ENCODE data around the gene SORT1. TPM values are rescaled to one million over a fixed set of nuclear protein-coding genes. Genes with fewer than 3 reads are reported as not detected.

The SORT1 gene
- total and polyA plus RNA-seq, 2 of the 4 experiments (the other 2 are of a cell fraction): 15.8 to 16.7 TPM

DNA sequence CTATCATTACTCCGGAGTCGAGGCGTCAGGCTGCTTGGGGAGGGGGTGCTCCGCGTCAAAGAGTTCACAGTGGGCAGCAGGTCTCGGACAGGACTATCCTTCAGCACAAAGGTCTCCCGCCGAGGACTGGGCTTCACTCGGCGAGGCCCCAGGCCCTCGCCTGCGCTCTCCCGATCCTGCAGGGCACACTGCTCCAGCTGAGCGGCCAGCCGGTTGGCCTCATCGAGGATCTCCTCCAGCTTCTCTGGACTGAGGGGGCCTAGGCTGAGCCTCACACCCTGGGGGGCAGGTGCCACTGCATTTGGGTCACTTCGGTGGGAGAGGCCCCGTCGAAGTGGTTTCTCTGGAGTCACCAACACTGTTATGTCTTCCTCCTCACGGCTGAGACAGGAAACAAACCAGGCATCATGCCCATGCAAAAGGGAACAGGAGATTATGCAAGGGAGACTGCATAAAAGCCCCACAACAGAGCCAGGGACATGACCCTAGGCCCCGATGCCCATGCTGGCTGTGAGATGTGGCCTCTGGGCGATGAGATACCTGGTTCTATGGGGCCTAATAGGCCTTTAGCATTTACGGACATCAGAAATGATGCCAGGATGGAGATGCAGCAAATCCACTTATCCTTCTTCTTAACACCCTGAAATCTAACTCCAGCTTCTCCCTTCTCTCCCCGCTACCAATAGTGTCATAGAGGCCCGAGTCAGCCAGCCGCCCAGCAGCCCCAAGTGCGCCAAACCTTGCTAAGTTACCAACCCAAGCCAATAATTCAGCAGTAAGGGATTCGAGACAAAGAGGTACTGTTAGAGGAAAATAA lies 115.8 kb downstream of the SORT1 start:
- CTCF ChIA-PET: interaction anchor here (1.0 kb wide), 1 partner anchor 27 kb away, joined by 3 read pairs; no protein-coding TSS in a partner anchor
- H2AK9ac ChIP-seq (replicated peaks; ENCODE audit: low read depth, low read length, poor library complexity): peak overlapping the region; percentile 88
- WGBS, 2 experiments (ENCODE audit: extremely low coverage in 2 of 2, insufficient read length in 1 of 2): 36% methylated on average over 7 of the region's 28 CpGs; no CpG with 5 or more reads in 1 of the 2 experiments
- peaks cover 6% of the 10 kb centered on the region; the same call in 1 of the 2 replicates for H3K9me1 ChIP-seq (ENCODE audit: insufficient read depth, low read length)
- peak overlapping the region; percentile 71 for H4K91ac ChIP-seq (ENCODE audit: insufficient read depth, low read depth, low read length)
- H4K5ac ChIP-seq (ENCODE audit: low read depth, low read length): peak overlapping the region; percentile 76
- peak overlapping the region; percentile 72 for H3K56ac ChIP-seq (ENCODE audit: extremely low read depth, insufficient read depth, low read length)
- peak overlapping the region; percentile 73 for H2BK5ac ChIP-seq (ENCODE audit: low read depth, low read length, poor library complexity, severe bottlenecking)
- peaks cover 15 to 56% of the 10 kb centered on the region in 2 experiments for H3K79me1 ChIP-seq (ENCODE audit: low read depth in 1 of 2, low read length in 2 of 2)
- peak overlapping the region; percentile 32 to 74; a peak in 3 of 4 replicates for H4K8ac ChIP-seq (ENCODE audit: low read depth in 2 of 2, low read length in 2 of 2)
- in situ Hi-C loops (cut with MboI; ENCODE audit: low sequenced_read_pairs): no loop called here
- no peaks in the 10 kb centered on the region for H4K20me1 ChIP-seq (ENCODE audit: insufficient read depth, low read length)
- H2BK120ac ChIP-seq (ENCODE audit: low read depth, low read length): peak overlapping the region; percentile 61
- no TSS peak for BruUV-seq (replicated peaks)
- peak overlapping the region; percentile 85 for H3K4ac ChIP-seq (ENCODE audit: low read depth, low read length)
- ATAC-seq (ENCODE audit: low read depth) (peak; percentile 3; the same call in 1 of the 2 replicates), DNase-seq (no peak)
- peak overlapping the region; percentile 96 for H3K4me2 ChIP-seq (ENCODE audit: low read depth, low read length)
- H2AK5ac ChIP-seq (ENCODE audit: low read depth, low read length): peak overlapping the region; percentile 63
- peak overlapping the region; percentile 93 for H3K23ac ChIP-seq (ENCODE audit: low read depth, low read length)
- H2BK20ac ChIP-seq (ENCODE audit: low read depth, low read length): peak overlapping the region; percentile 8; the same call in 1 of the 2 replicates
- peaks cover 7% of the 10 kb centered on the region for H3K4me1 ChIP-seq (ENCODE audit: control insufficient read depth, insufficient read depth, low read length)
- peak overlapping the region; percentile 48 for H3K14ac ChIP-seq (replicated peaks; ENCODE audit: low read depth, low read length)
- H3K9me3 ChIP-seq (ENCODE audit: control insufficient read depth, insufficient read depth, low read length): no peaks in the 10 kb centered on the region
- intact Hi-C loops (cut with micrococcal nuclease): loop anchor here (1.0 to 10.0 kb wide), 2 partner anchors 117 to 343 kb away; no protein-coding TSS in a partner anchor
- POLR2A ChIA-PET (ENCODE audit: unreplicated experiment): interaction anchor here (0.8 to 1.6 kb wide), 2 partner anchors 41 to 89 kb away, joined by 3 read pairs; no protein-coding TSS in a partner anchor
- no peak for TF ChIP-seq MXI1 (IDR thresholded peaks at IDR 0.05; ENCODE audit: borderline replicate concordance, low read depth, low read length)
- peak overlapping the region; percentile 63 for H3K4me3 ChIP-seq (ENCODE audit: insufficient read depth, low read depth, low read length)
- H3K36me3 ChIP-seq (ENCODE audit: control insufficient read depth, insufficient read depth, low read length): peaks cover 6% of the 10 kb centered on the region
- H3K9ac ChIP-seq (ENCODE audit: low read depth, low read length): peak overlapping the region; percentile 82
- H2BK15ac ChIP-seq (ENCODE audit: low read depth, low read length): peak overlapping the region; percentile 12; the same call in 1 of the 3 replicates
- peak overlapping the region; percentile 73 for H3K27ac ChIP-seq (ENCODE audit: insufficient read depth, low read length)
- peak overlapping the region; percentile 84 for H2AFZ ChIP-seq (replicated peaks; ENCODE audit: low read length, poor library complexity)
- peak overlapping the region; percentile 17 for H3K18ac ChIP-seq (ENCODE audit: low read depth, low read length)
- dilution Hi-C loops (cut with HindIII; ENCODE audit: low sequenced_read_pairs, unreplicated experiment): no loop called here
- no peaks in the 10 kb centered on the region for H3K27me3 ChIP-seq (ENCODE audit: control insufficient read depth, insufficient read depth, low read length)
